Kidney epithelial cell (primary cell): ENCODE results near the gene KIAA1671. TPM values are rescaled to one million over a fixed set of nuclear protein-coding genes. Genes with fewer than 3 reads are reported as not detected.

Source experiments
- DNase-seq: peaks from one replicate; pipeline ENCODE4 v3.0.0-alpha.2; 2010; ENCODE audit warnings: low read depth
- H3K27me3 ChIP-seq: 2 replicates; pipeline ENCODE4 v1.6.0; 2011; ENCODE audit warnings: low read length; ENCODE audit not compliant: control insufficient read depth, insufficient read depth
- H3K36me3 ChIP-seq: 2 replicates; pipeline ENCODE4 v1.5.1; 2011; ENCODE audit warnings: low read length; ENCODE audit not compliant: control insufficient read depth, insufficient read depth
- H3K4me3 ChIP-seq: 2 replicates; pipeline ENCODE4 v1.5.1; 2011; ENCODE audit warnings: low read depth, mild to moderate bottlenecking, control low read depth, low read length
- total RNA-seq: library from RNA; depleted of rRNA; stranded (reverse); fragments of >200 nt; gene quantifications from 2 replicates; pipeline ENCODE4 v1.2.3, GENCODE V29; 2015
- TF ChIP-seq, protein P1 (sequence below): IDR thresholded peaks from 2 replicates; pipeline ENCODE4 v1.5.1; 2011; ENCODE audit warnings: mild to moderate bottlenecking, moderate library complexity, low read length, control low read depth, inconsistent platforms; ENCODE audit not compliant: insufficient read depth, poor library complexity, severe bottlenecking

KIAA1671 gene
- total RNA-seq, 1 donor from 2014 or later: 32.3 TPM

DNA sequence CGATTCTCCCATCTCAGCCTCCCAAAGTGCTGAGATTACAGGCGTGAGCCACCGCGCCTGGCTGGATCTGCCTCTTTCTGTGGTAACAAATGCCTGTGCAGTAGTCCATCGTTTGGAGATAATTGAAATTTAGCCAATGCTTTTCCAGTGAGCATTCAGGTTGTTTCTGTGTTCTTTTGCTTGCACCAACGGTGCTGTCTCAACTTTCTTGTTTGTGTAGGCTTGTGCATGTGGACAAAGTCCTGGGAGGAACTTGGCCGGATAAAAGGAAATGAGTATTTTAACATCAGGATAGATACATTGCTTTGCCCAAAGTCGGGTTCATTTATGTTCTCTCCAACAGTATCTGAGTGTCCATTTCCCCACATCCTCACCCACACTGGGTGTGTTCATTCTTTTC is 85.7 kb downstream of the KIAA1671 start:
- no peak overlapping the region for H3K4me3 ChIP-seq
- H3K36me3 ChIP-seq: no peaks in the 10 kb centered on the region
- TF ChIP-seq, protein P1, sequence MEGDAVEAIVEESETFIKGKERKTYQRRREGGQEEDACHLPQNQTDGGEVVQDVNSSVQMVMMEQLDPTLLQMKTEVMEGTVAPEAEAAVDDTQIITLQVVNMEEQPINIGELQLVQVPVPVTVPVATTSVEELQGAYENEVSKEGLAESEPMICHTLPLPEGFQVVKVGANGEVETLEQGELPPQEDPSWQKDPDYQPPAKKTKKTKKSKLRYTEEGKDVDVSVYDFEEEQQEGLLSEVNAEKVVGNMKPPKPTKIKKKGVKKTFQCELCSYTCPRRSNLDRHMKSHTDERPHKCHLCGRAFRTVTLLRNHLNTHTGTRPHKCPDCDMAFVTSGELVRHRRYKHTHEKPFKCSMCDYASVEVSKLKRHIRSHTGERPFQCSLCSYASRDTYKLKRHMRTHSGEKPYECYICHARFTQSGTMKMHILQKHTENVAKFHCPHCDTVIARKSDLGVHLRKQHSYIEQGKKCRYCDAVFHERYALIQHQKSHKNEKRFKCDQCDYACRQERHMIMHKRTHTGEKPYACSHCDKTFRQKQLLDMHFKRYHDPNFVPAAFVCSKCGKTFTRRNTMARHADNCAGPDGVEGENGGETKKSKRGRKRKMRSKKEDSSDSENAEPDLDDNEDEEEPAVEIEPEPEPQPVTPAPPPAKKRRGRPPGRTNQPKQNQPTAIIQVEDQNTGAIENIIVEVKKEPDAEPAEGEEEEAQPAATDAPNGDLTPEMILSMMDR: no peak
- no peak for DNase-seq
- no peaks in the 10 kb centered on the region for H3K27me3 ChIP-seq

DNA sequence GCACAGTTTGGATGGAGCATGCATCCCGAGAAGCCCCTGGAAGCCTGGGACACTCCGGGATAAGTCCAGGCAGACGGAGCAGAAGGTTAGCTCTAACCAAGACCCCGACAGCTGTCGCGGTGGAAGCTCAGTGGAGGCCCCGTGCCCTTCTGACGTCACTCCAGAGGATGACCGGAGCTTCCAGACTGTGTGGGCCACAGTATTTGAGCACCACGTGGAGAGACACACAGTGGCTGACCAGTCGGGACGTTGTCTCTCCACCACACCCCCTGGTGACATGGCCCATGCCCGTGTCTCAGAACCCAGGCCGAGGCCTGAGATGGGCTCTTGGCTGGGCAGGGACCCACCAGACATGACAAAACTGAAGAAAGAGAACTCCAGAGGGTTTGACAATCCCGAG is 86.3 kb downstream of the KIAA1671 start:
- H3K36me3 ChIP-seq: no peaks in the 10 kb centered on the region
- no peak overlapping the region for H3K4me3 ChIP-seq
- DNase-seq: no peak
- TF ChIP-seq, protein P1: no peak
- H3K27me3 ChIP-seq: no peaks in the 10 kb centered on the region

DNA sequence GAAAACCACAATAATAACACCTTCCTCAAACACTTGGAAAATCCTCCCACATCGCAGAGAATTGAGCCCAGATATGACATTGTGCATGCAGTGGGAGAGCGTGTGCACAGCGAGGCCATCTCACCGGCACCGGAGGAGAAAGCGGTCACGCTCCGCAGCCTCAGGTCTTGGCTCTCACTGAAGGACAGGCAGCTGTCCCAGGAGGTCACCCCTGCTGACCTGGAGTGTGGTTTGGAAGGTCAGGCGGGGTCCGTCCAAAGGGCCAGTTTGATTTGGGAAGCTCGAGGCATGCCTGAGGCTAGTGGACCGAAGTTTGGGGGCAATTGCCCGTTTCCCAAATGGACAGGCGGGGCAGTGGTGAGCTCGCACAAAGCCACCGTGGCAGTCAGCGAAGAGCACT is 86.7 kb downstream of the KIAA1671 start:
- Histone ChIP-seq H3K27me3 (no peaks in the 10 kb centered on the region), H3K36me3 (no peaks in the 10 kb centered on the region), H3K4me3 (no peak overlapping the region)
- DNase-seq: no peak
- TF ChIP-seq, protein P1: no peak

DNA sequence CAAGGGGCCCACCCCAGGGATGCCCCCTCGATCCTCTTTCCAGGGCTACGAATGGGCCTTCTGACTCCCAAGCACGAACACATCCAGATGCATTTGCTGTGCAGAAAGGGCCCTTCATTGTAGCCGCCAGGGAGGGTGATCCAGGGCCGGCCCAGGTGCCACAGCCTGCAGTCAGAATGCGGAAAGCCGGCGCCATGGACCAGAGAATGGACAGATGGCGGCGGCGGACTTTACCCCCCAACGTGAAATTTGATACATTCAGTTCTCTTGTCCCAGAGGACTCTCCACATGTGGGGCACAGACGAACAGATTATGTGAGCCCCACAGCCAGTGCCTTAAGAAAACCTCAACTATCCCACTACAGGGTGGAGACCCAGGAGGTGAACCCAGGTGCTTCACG is 87.2 kb downstream of the KIAA1671 start:
- Histone ChIP-seq H3K36me3 (no peaks in the 10 kb centered on the region), H3K27me3 (no peaks in the 10 kb centered on the region), H3K4me3 (no peak overlapping the region)
- TF ChIP-seq, protein P1: no peak
- DNase-seq: no peak

DNA sequence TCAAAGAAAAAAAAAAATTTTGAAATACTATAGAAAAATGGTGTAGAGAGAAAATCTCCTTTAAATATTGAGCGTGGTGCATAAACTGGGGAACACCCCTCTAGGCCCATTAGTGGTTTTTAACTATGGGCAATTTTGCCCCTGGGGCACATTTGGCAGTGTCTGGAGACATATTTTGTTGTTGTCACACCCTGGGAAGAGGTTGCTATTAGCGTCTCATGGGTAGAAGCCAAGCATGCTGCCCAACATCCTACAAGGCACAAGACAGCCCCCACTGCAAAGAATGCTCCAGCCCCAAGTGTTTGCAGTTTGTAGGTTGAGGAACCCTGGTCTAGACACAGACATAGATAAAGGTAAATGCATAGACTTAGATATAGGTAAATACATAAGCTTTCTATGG is 92.6 kb downstream of the KIAA1671 start:
- TF ChIP-seq, protein P1: no peak
- H3K4me3 ChIP-seq: no peak overlapping the region
- no peak for DNase-seq
- H3K27me3 ChIP-seq: no peaks in the 10 kb centered on the region
- H3K36me3 ChIP-seq: no peaks in the 10 kb centered on the region

DNA sequence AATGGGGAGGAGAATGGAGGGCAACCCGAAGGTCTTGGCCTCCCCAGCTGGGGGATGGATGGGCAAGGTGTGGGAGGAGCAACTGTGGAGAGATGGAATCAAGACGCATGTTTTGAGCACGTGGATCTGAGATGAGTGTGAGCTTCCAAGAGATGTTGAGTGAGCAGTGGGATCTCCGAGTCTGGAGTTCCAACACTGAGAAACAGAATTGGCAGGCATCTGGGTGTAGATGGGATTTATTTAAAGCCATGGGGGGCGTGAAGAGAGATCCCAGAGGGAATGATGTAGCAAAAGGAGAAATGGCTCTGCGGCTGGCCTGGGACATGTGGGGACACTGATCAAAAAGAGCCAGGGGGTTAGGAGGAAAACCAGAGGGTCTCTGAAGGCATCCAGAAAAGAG is 95.6 kb downstream of the KIAA1671 start:
- no peak overlapping the region for H3K4me3 ChIP-seq
- TF ChIP-seq, protein P1: no peak
- no peak for DNase-seq
- H3K36me3 ChIP-seq: no peaks in the 10 kb centered on the region
- H3K27me3 ChIP-seq: no peaks in the 10 kb centered on the region
